Neuronal stem cell (in vitro differentiated cells): ENCODE results near the gene KRT85. TPM values are rescaled to one million over a fixed set of nuclear protein-coding genes. Genes with fewer than 3 reads are reported as not detected.

ENCODE experiments used
- DNase-seq: peaks from one replicate; pipeline ENCODE4 v3.0.0-alpha.2; 2013; ENCODE audit warnings: low spot score
- H2AFZ ChIP-seq: one replicate; pipeline ENCODE4 v1.6.1; 2013; ENCODE audit warnings: mild to moderate bottlenecking, low read length, inconsistent platforms
- H2AK5ac ChIP-seq: 2 replicates; pipeline ENCODE4 v1.6.1; 2013; ENCODE audit warnings: low read depth, mild to moderate bottlenecking, inconsistent platforms, low read length, moderate library complexity, mixed read lengths
- H2BK120ac ChIP-seq: 2 replicates; pipeline ENCODE4 v1.6.1; 2013; ENCODE audit warnings: low read depth, mild to moderate bottlenecking, inconsistent platforms, low read length, moderate library complexity, mixed read lengths
- H2BK12ac ChIP-seq: one replicate; pipeline ENCODE4 v1.6.1; 2013; ENCODE audit warnings: low read length, inconsistent platforms
- H2BK15ac ChIP-seq: 2 replicates; pipeline ENCODE4 v1.6.1; 2013; ENCODE audit warnings: mild to moderate bottlenecking, low read length, inconsistent platforms, mixed read lengths
- H2BK5ac ChIP-seq: one replicate; pipeline ENCODE4 v1.6.1; 2013; ENCODE audit warnings: inconsistent platforms, mild to moderate bottlenecking, low read length, moderate library complexity
- H3K14ac ChIP-seq: one replicate; pipeline ENCODE4 v1.6.1; 2013; ENCODE audit warnings: low read length, inconsistent platforms
- H3K18ac ChIP-seq: 2 replicates; pipeline ENCODE4 v1.6.1; 2013; ENCODE audit warnings: low read length, inconsistent platforms
- H3K23ac ChIP-seq: 2 replicates; pipeline ENCODE4 v1.6.1; 2013; ENCODE audit warnings: low read depth, mild to moderate bottlenecking, mixed read lengths, low read length, inconsistent platforms; ENCODE audit not compliant: poor library complexity
- H3K27ac ChIP-seq: replicated peaks from 3 replicates; pipeline ENCODE4 v1.5.1; 2013; ENCODE audit warnings: low read length, inconsistent platforms
- H3K27me3 ChIP-seq, 3 experiments: 2 replicates each; pipeline ENCODE4 v1.6.1; 2013; ENCODE audit warnings: low read length in 3 of 3, mild to moderate bottlenecking in 2 of 3, inconsistent platforms in 1 of 3, low read depth in 1 of 3, mixed read lengths in 1 of 3, moderate library complexity in 1 of 3; ENCODE audit not compliant: control insufficient read depth in 3 of 3, insufficient read depth in 3 of 3
- H3K36me3 ChIP-seq, 2 donors: replicated peaks in 1 of 2; 2 replicates each; pipeline ENCODE4 v1.6.1; 2013; ENCODE audit warnings: low read length in 2 of 2; ENCODE audit not compliant: control insufficient read depth in 2 of 2, insufficient read depth in 2 of 2
- H3K4ac ChIP-seq: 2 replicates; pipeline ENCODE4 v1.6.1; 2013; ENCODE audit warnings: inconsistent platforms, mild to moderate bottlenecking, low read length, moderate library complexity
- H3K4me1 ChIP-seq, 2 donors: 1 replicate in 1 of 2; 2 replicates in 1 of 2; pipeline ENCODE4 v1.6.1; 2013; ENCODE audit warnings: low read length in 2 of 2, low read depth in 1 of 2; ENCODE audit not compliant: control insufficient read depth in 2 of 2, insufficient read depth in 1 of 2
- H3K4me2 ChIP-seq: one replicate; pipeline ENCODE4 v1.6.1; 2013; ENCODE audit warnings: mild to moderate bottlenecking, low read length, inconsistent platforms; ENCODE audit not compliant: insufficient read depth, poor library complexity, severe bottlenecking
- H3K4me3 ChIP-seq, 2 donors: 2 replicates each; pipeline ENCODE4 v1.5.1; 2013; ENCODE audit warnings: low read length in 2 of 2, mild to moderate bottlenecking in 2 of 2, inconsistent platforms in 1 of 2, moderate library complexity in 1 of 2
- H3K79me1 ChIP-seq: one replicate; pipeline ENCODE4 v1.6.1; 2013; ENCODE audit warnings: low read depth, mild to moderate bottlenecking, inconsistent platforms, low read length, moderate library complexity
- H3K9ac ChIP-seq: one replicate; pipeline ENCODE4 v1.6.1; 2013; ENCODE audit warnings: mild to moderate bottlenecking, low read depth, low read length, inconsistent platforms; ENCODE audit not compliant: poor library complexity
- H3K9me3 ChIP-seq, 2 donors: replicated peaks in 1 of 2; 2 replicates each; pipeline versions ENCODE3 to v1.6.1; 2013; ENCODE audit warnings: low read length in 2 of 2, mild to moderate bottlenecking in 2 of 2, inconsistent platforms in 1 of 2, low read depth in 1 of 2, mixed read lengths in 1 of 2, moderate library complexity in 1 of 2; ENCODE audit not compliant: control insufficient read depth in 2 of 2, insufficient read depth in 1 of 2
- H4K8ac ChIP-seq: one replicate; pipeline ENCODE4 v1.6.1; 2013; ENCODE audit warnings: low read depth, mild to moderate bottlenecking, inconsistent platforms, low read length, moderate library complexity
- H4K91ac ChIP-seq: one replicate; pipeline ENCODE4 v1.6.1; 2013; ENCODE audit warnings: low read length, low read depth, mild to moderate bottlenecking, inconsistent platforms; ENCODE audit not compliant: poor library complexity
- WGBS, 2 donors: extraction: QIAGEN DNeasy Blood & Tissue Kit; methylation state at CpG; one replicate each; pipeline ENCODE4 v1.1.7; 2013; ENCODE audit warnings: missing lambda C conversion rate in 2 of 2, mixed read lengths in 1 of 2; ENCODE audit not compliant: insufficient read length in 2 of 2, insufficient replicate concordance in 1 of 2; ENCODE audit errors: extremely low coverage in 2 of 2; 5-methylcytosine and 5-hydroxymethylcytosine counted together
- polyA plus RNA-seq, 2 experiments: library from polyadenylated mRNA; stranded (reverse); fragments of 200-250 nt; gene quantifications; one replicate each; pipeline ENCODE4 v1.2.3, GENCODE V29; 2013

KRT85 gene
- not detected for polyA plus RNA-seq (2013, experiment 1 of 2)
- polyA plus RNA-seq (2013, experiment 2 of 2): not detected

DNA sequence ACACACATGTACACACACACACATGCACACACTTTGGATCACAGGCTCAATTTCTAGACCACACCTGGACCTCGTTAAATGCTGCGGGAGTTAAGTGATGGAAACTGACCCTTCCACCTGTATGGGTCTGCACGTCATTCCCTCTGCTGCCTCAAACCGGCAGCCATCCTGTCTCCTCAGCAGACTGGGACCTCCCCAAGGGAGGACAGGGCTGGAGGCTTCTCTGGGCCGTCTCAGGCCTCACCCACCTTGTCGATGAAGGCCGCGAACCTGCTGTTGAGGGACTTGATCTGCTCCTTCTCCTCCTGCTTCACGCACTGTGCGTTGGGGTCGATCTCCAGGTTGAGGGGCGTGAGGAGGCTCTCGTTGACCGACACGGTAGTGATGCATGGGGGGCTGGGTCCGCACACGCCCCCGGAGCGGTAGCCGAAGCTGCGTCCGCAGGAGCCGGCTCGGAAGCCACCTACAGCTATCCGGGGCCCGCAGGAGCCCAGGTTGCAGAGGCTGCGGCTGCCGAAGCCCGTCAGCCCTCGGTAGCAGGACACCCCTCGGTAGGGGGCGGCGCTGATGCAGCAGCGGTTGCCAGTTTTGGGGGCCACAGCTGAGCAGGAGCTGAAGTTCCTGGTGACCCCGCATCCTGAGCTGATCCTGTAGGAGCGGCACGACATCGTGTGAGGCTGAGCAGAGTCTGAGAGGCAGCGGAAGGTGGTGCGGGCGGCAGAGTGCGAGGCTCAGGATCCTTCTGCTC lies at the start of gene KRT85:
TSS of gene KRT85 (minus strand) at position 744 of the 748 bp plus-strand sequence. CDS start at position 668, 76 bp downstream.
- no peak for DNase-seq
- Histone ChIP-seq H2AK5ac (peak within 1 kb of the TSS; percentile 22), H3K27ac (no peak within 1 kb of the TSS), H4K8ac (peak within 1 kb of the TSS; percentile 45), H3K23ac (peak within 1 kb of the TSS; percentile 14), H3K9me3 (no peaks in the 10 kb centered on the region), H3K4ac (no peak within 1 kb of the TSS), H3K9ac (peak within 1 kb of the TSS; percentile 34), H3K79me1 (no peaks in the 10 kb centered on the region), H3K14ac (no peak within 1 kb of the TSS), H2BK12ac (no peak within 1 kb of the TSS), H2BK5ac (no peak within 1 kb of the TSS), H3K4me1 (peaks cover 0 to 2% of the 10 kb centered on the region in 2 donors), H3K4me2 (no peak within 1 kb of the TSS), H3K4me3 (no peak within 1 kb of the TSS), H2BK15ac (no peak within 1 kb of the TSS), H4K91ac (no peak within 1 kb of the TSS), H3K27me3 (peaks cover 0 to 5% (median 0%) of the 10 kb centered on the region in 3 experiments), H3K36me3 (no peaks in the 10 kb centered on the region), H3K18ac (peak within 1 kb of the TSS; percentile 74), H2AFZ (no peak within 1 kb of the TSS), H2BK120ac (no peak within 1 kb of the TSS)
- WGBS, 2 donors: no CpG with 5 or more reads among the region's 42 CpGs

DNA sequence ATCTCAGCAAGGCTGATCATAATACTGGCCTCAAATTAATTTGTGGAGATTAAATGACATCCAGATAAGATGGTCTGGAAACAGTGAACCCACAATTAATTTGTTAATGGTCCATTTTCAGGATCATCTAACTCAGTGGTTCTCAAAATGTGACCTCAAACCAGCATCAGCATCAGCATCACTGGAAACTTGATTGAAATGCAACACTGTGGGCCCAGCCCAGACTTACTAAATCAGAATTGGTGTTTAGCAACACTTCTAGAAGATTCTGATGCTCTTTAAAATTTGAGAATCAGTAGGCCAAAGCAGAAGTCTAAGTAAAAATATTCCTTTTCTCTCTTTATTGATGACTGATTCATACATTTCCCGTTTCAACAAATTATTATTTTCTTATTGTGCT lies 49.5 kb upstream of the KRT85 start:
- H3K27ac ChIP-seq: no peak overlapping the region
- no peak overlapping the region for H3K4me2 ChIP-seq
- H3K79me1 ChIP-seq: no peaks in the 10 kb centered on the region
- H4K91ac ChIP-seq: no peak overlapping the region
- H2AK5ac ChIP-seq: no peak overlapping the region
- no peaks in the 10 kb centered on the region for H3K27me3 ChIP-seq
- peaks cover 0 to 5% of the 10 kb centered on the region in 2 donors for H3K9me3 ChIP-seq
- no peak overlapping the region for H2BK120ac ChIP-seq
- H3K4me1 ChIP-seq: peaks cover 0 to 23% of the 10 kb centered on the region in 2 donors
- no CpG with 5 or more reads among the region's 1 CpG for WGBS, 2 donors
- H2BK15ac ChIP-seq: no peak overlapping the region
- H3K4me3 ChIP-seq: no peak overlapping the region
- H3K18ac ChIP-seq: no peak overlapping the region
- H3K36me3 ChIP-seq: no peaks in the 10 kb centered on the region
- H3K14ac ChIP-seq: no peak overlapping the region
- H4K8ac ChIP-seq: no peak overlapping the region
- no peak overlapping the region for H2BK5ac ChIP-seq
- H2AFZ ChIP-seq: no peak overlapping the region
- no peak for DNase-seq
- no peak overlapping the region for H3K4ac ChIP-seq
- H3K23ac ChIP-seq: no peak overlapping the region
- H3K9ac ChIP-seq: no peak overlapping the region
- no peak overlapping the region for H2BK12ac ChIP-seq

DNA sequence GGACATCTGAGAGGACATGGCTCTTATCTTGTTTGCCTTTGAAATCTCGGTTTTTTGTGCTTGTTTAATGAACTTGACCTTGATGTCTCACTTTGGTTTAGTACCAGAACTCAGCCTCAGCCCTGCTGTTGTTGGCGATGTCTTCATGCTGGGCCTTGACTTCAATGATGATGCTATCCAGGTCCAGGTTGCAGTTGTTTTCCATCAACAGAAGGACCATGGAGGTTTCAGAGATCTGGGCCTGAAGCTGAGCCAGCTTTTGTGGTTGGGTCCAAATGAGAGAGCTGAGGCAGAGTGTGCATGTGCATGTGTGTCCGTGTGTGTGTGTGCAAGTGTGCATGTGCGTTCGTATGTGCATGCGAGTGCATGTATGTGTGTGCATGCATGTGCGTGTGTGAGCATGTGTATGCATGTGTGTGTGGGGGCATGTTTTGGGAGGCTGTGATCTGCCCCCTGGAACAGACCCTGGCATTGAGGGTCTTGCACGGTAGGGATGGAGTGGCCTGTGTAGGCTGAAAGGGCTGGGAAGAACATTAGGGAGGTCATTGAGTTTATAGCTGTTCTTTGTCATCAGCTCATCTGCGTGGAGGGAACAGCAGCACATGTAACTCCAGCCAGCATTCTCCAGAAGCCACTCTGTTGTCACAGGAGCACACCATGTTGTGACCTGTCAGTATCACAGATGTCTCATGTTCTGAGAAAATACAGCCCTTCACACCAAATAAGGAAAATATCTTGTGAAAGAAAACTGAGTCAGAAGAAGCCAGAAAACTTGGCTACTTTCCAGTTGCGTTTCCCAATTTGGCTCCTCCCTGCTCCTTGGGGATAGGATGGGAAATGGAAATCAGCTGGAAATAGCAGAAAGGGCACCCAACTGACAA lies 48.8 kb upstream of the KRT85 start:
- Histone ChIP-seq H2AK5ac (no peak overlapping the region), H3K36me3 (no peaks in the 10 kb centered on the region), H3K27ac (no peak overlapping the region), H3K4me1 (peaks cover 0 to 25% of the 10 kb centered on the region in 2 donors), H3K18ac (peak overlapping the region; percentile 55), H3K79me1 (no peaks in the 10 kb centered on the region), H2BK15ac (no peak overlapping the region), H3K23ac (peak overlapping the region; percentile 81), H2AFZ (no peak overlapping the region), H2BK120ac (no peak overlapping the region), H3K9me3 (peaks cover 0 to 5% of the 10 kb centered on the region in 2 donors), H3K27me3 (no peaks in the 10 kb centered on the region), H4K91ac (no peak overlapping the region), H3K4me2 (no peak overlapping the region), H3K4me3 (no peak overlapping the region), H3K14ac (no peak overlapping the region), H4K8ac (no peak overlapping the region), H2BK12ac (peak overlapping the region; percentile 85), H3K4ac (no peak overlapping the region), H2BK5ac (no peak overlapping the region), H3K9ac (no peak overlapping the region)
- WGBS, 2 donors: no CpG with 5 or more reads among the region's 10 CpGs
- no peak for DNase-seq

DNA sequence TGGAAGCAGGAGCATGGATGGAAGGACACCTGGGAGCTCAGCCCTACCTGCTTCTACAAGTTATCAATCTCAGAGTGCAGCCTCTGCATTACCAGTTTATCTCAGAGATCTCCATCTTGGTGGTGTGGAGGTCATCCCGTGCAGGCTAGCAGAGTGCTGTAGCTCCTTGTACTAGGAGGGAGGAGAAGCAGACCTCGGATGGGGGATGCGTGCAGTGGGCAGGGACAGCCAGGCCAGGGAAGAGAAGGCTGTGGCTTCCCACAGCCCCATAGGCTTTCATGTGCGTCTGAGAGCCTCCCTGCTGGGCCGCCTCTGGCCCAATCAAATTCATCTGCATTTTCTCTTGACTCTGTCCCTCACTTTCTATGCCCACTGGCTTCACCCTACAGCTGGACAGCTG lies 47.7 kb upstream of the KRT85 start:
- Histone ChIP-seq H3K4me2 (no peak overlapping the region), H4K8ac (no peak overlapping the region), H3K79me1 (no peaks in the 10 kb centered on the region), H3K4me1 (peaks cover 0 to 27% of the 10 kb centered on the region in 2 donors), H4K91ac (no peak overlapping the region), H3K27me3 (no peaks in the 10 kb centered on the region), H3K18ac (peak overlapping the region; percentile 68), H3K9ac (no peak overlapping the region), H3K14ac (no peak overlapping the region), H2AFZ (no peak overlapping the region), H3K23ac (no peak overlapping the region), H3K27ac (no peak overlapping the region), H2BK120ac (no peak overlapping the region), H2BK12ac (peak overlapping the region; percentile 63), H3K4me3 (no peak overlapping the region), H2BK15ac (no peak overlapping the region), H3K4ac (no peak overlapping the region), H3K36me3 (no peaks in the 10 kb centered on the region), H2BK5ac (no peak overlapping the region), H3K9me3 (peaks cover 0 to 5% of the 10 kb centered on the region in 2 donors), H2AK5ac (no peak overlapping the region)
- WGBS, 2 donors: no CpG with 5 or more reads among the region's 5 CpGs
- DNase-seq: no peak
